Left lung (tissue), 10 donors: Measurements from ENCODE around the gene FUCA1. TPM values are rescaled to one million over a fixed set of nuclear protein-coding genes. Genes with fewer than 3 reads are reported as not detected.

ENCODE experiments used
- ATAC-seq: fragments of 200-7000 bp; cut with Tn5 transposase; one replicate; pipeline ENCODE4 v1.9.1; 2020; ENCODE audit warnings: moderate library complexity
- DNase-seq, 4 donors: peaks; one replicate each; pipeline ENCODE4 v3.0.0-alpha.2; 2013 to 2020
- H3K27ac ChIP-seq, 2 donors: fragments of 200-600 bp; sonication (generic) in 1 of 2; one replicate each; pipeline versions ENCODE4 v1.5.0 to v1.8.0; 2020 to 2021
- H3K27me3 ChIP-seq, 2 donors: fragments of 200-600 bp; sonication (generic) in 1 of 2; one replicate each; pipeline versions ENCODE4 v1.5.0 to v1.8.0; 2020 to 2021
- H3K36me3 ChIP-seq, 2 donors: fragments of 200-600 bp; sonication (generic) in 1 of 2; one replicate each; pipeline versions ENCODE4 v1.5.0 to v1.8.0; 2020 to 2021
- H3K4me1 ChIP-seq, 2 donors: fragments of 200-600 bp; one replicate each; pipeline ENCODE4 v1.8.0; 2021
- H3K4me3 ChIP-seq, 2 donors: fragments of 200-600 bp; sonication (generic) in 1 of 2; one replicate each; pipeline versions ENCODE4 v1.5.0 to v1.8.0; 2020 to 2021; ENCODE audit warnings: mild to moderate bottlenecking in 1 of 2
- H3K9me3 ChIP-seq, 2 donors: fragments of 200-600 bp; sonication (generic) in 1 of 2; one replicate each; pipeline versions ENCODE4 v1.5.0 to v1.8.0; 2020 to 2021
- intact Hi-C, 2 donors: fragments of 100-400 bp; cut with DNase I; formaldehyde crosslinking; loops; one replicate each; pipeline versions ENCODE4 v1.11.2 to v1.14.2; 2022
- polyA plus RNA-seq, 6 donors: library from polyadenylated mRNA; unstranded; fragments of 120-200 nt; gene quantifications; one replicate each; pipeline ENCODE4 v1.2.1, GENCODE V29; 2013; ENCODE audit not compliant: insufficient read length in 6 of 6
- total RNA-seq, 2 donors: library from RNA; stranded (reverse); fragmentation: NEBNext Ultra II Directional; extraction: Animal tissue kit (Norgen Biotek cat#: 25700); gene quantifications; one replicate each; pipeline ENCODE4 v1.2.1, GENCODE V29; 2021
- TF ChIP-seq, protein P1 (sequence below), 2 donors: fragments of 200-600 bp; sonication (generic) in 1 of 2; IDR thresholded peaks; one replicate each; pipeline versions ENCODE4 v1.5.0 to v1.8.0; 2021; ENCODE audit warnings: antibody characterized with exemption in 2 of 2
- donor health status: DM: no; HTN: yes; CAD: no.
- donor health status: DM: no; HTN: no; CAD: no.

Gene FUCA1
- total and polyA plus RNA-seq, 8 donors: 20.4 to 61.3 (median 25.3) TPM

DNA sequence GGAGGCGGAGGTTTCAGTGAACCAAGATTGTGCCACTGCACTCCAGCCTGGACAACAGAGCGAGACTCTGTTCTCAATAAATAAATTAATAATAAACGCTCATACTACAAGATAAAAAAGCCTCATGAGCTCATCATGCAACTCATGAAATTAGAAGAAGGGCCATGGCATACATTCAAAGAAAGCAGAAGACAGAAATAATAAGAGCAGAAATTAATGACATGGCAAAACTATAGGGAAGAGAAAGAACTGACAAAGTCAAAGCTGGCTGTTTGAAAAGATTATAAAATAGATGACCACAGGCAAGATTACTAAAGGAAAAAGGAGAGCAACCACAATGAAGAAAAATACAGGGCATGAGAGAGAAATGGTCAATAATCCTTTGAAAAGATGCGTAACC lies 14.7 kb upstream of the FUCA1 start:
- intact Hi-C loops: no loop called here
- TF ChIP-seq, protein P1, sequence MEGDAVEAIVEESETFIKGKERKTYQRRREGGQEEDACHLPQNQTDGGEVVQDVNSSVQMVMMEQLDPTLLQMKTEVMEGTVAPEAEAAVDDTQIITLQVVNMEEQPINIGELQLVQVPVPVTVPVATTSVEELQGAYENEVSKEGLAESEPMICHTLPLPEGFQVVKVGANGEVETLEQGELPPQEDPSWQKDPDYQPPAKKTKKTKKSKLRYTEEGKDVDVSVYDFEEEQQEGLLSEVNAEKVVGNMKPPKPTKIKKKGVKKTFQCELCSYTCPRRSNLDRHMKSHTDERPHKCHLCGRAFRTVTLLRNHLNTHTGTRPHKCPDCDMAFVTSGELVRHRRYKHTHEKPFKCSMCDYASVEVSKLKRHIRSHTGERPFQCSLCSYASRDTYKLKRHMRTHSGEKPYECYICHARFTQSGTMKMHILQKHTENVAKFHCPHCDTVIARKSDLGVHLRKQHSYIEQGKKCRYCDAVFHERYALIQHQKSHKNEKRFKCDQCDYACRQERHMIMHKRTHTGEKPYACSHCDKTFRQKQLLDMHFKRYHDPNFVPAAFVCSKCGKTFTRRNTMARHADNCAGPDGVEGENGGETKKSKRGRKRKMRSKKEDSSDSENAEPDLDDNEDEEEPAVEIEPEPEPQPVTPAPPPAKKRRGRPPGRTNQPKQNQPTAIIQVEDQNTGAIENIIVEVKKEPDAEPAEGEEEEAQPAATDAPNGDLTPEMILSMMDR (IDR thresholded peaks at IDR 0.05): no peak

DNA sequence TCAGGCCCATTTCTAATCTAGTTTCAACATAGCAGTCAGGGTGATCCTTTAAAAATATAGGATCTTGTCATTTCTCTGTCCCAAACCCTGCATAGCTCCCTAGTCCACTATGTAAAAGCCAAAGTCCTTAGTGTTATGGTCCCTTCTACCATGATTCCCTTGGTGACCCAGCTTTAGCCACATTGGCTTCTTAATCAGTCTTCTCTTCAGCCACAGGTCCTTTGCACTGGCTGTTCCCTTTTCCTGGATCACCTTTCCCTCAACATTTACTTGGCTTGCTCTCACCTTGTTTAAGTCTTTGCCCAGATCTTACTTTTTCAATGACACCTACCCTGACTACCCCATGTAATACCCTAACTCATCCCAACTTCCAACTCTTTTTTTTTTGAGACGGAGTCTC lies 11.7 kb upstream of the FUCA1 start:
- ATAC-seq: no peak
- Histone ChIP-seq H3K4me1 (no peaks in the 10 kb centered on the region), H3K27me3 (no peaks in the 10 kb centered on the region), H3K36me3 (no peaks in the 10 kb centered on the region), H3K9me3 (peaks cover 0 to 23% of the 10 kb centered on the region in 2 donors), H3K4me3 (no peak overlapping the region), H3K27ac (no peak overlapping the region)
- intact Hi-C loops: no loop called here
- TF ChIP-seq, protein P1 (IDR thresholded peaks at IDR 0.05): no peak
- DNase-seq: no peak

More for the DNA sequence above, 14.7 kb upstream of the FUCA1 start:
- no peak overlapping the region for H3K27ac ChIP-seq
- no peak for DNase-seq
- no peak for ATAC-seq
- H3K4me1 ChIP-seq: peaks cover 0 to 3% of the 10 kb centered on the region in 2 donors
- no peak overlapping the region for H3K4me3 ChIP-seq
- H3K9me3 ChIP-seq: peaks cover 0 to 21% of the 10 kb centered on the region in 2 donors
- H3K27me3 ChIP-seq: no peaks in the 10 kb centered on the region
- H3K36me3 ChIP-seq: no peaks in the 10 kb centered on the region

DNA sequence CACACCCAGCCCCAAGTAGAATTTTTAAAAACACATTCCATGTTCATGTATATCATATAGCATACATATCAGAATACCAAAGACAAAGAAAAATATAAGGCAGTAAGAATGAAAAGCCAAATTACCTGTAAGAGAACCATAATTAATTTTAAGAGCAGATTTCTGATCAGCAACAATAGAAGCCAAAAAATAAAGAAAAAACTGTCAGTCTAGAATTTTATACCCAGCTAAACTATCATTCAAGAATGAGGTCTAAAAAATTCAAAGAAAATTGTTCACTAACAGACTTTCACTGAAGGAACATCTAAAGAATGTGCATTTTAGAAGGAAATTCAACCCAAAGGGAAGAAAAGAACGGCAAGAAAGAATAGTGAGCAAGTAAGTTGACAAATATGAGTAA lies 10.6 kb upstream of the FUCA1 start:
- H3K27ac ChIP-seq: no peak overlapping the region
- no peak overlapping the region for H3K4me3 ChIP-seq
- H3K9me3 ChIP-seq: peaks cover 0 to 23% of the 10 kb centered on the region in 2 donors
- intact Hi-C loops: no loop called here
- ATAC-seq (no peak), DNase-seq (no peak)
- no peaks in the 10 kb centered on the region for H3K4me1 ChIP-seq
- TF ChIP-seq, protein P1 (IDR thresholded peaks at IDR 0.05): no peak
- H3K27me3 ChIP-seq: no peaks in the 10 kb centered on the region
- no peaks in the 10 kb centered on the region for H3K36me3 ChIP-seq

DNA sequence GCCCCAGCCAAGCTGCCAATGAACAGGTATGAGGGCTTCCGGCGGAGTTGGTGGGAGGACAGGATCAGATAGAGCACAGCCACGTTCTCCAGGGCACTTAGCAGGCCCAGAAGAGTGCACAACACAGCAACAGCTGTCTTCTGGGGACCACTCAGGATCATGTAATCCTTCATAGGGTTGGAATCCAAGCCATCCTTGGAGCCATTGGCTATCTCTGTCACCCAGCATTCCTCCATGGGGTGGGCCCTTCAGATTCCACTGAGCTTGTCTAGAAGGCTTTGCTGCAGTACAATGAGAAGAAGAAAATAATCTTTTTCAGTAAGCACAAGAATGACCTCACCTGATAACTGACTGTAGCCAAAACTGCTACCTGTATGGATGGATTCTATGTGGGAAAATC lies 7.3 kb upstream of the FUCA1 start:
- DNase-seq (no peak), ATAC-seq (no peak)
- H3K36me3 ChIP-seq: no peaks in the 10 kb centered on the region
- H3K9me3 ChIP-seq: peaks cover 0 to 23% of the 10 kb centered on the region in 2 donors
- H3K27me3 ChIP-seq: no peaks in the 10 kb centered on the region
- TF ChIP-seq, protein P1 (IDR thresholded peaks at IDR 0.05): no peak
- H3K4me1 ChIP-seq: no peaks in the 10 kb centered on the region
- intact Hi-C loops: no loop called here
- no peak overlapping the region for H3K4me3 ChIP-seq
- H3K27ac ChIP-seq: no peak overlapping the region

DNA sequence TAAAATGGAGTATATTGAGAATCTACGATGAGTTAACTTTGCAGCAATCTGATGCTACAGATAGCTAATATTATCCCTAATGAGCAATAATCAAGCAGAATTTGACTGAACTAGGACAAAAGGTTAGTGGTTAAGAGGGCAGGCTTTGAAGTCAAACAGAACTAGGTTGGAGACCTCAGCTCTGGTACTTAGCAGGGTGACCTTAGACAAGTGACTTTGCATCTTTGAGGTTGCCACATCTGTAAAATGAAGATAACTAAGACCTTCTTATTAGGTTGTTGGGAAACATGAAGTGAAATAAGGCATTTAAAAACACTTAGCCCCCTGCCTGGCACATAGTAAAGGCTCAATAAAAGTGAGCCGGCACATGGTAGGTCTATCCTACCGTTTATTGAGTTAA lies 4.3 kb upstream of the FUCA1 start:
- no peaks in the 10 kb centered on the region for H3K36me3 ChIP-seq
- no peak overlapping the region for H3K4me3 ChIP-seq
- no peak for DNase-seq
- ATAC-seq: no peak
- no peak overlapping the region for H3K27ac ChIP-seq
- TF ChIP-seq, protein P1 (IDR thresholded peaks at IDR 0.05): no peak
- H3K9me3 ChIP-seq: no peaks in the 10 kb centered on the region
- intact Hi-C loops: no loop called here
- no peaks in the 10 kb centered on the region for H3K27me3 ChIP-seq
- H3K4me1 ChIP-seq: peaks cover 0 to 19% of the 10 kb centered on the region in 2 donors
